GM04504 (cell line): Measurements from ENCODE around the gene BANF2.
"Not testable (repeated sequence)": the region's sequence is repeated elsewhere in the genome, so short reads cannot be mapped to it uniquely, and the experiment has no call there.

ENCODE experiments used
- DNase-seq: peaks from one replicate; pipeline ENCODE4 v3.0.0-alpha.2; 2012; ENCODE audit warnings: low read depth

The BANF2 gene

GRCh38 chr20:17683218-17684076, 16.3 kb upstream of the BANF2 start:
- DNase-seq = no peak

GRCh38 chr20:17684077-17684888, 15.5 kb upstream of the BANF2 start:
- DNase-seq = no peak

DNA sequence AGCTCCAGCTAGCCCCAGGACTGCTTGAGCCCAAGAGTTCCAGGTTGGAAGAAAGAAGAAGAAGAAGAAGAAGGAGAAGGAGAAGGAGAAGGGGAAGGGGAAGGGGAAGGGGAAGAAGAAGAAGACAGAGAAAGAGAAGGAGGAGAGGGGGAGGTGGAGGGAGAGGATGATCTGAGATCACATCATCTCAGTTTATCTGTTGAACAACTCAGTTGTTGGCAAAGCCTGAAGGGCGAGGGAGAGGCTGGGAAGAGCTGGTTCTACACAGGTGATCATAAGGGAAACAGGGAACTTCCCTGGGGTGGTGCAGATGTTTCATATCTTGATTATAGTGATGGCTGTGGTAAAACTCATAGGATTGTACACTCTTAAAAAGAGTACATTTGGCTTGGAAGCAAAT, 14.6 kb upstream of the BANF2 start:
- no peak for DNase-seq

- DNase-seq = no peak
Observed at GRCh38 chr20:17687800-17688199, 12.0 kb upstream of the BANF2 start.

DNA sequence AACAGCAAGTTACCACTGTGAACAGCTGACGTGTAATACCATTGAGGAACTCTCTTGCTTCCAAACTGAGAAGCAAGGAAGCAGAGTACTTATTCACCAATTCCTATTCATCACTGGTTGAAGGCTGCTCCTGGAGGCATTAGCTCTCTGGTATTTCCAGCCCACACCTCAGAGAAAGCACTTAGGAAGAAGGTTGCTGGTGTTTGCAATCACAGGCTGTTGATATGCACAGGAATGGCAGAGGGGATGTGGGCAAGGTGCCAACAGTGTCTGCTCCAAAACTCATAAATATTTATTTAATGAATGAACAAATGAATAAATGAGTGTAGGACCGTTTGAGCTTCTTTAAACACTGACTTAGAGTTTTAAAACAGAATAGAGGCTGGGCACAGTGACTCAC, 10.8 kb upstream of the BANF2 start:
- no peak for DNase-seq

DNA sequence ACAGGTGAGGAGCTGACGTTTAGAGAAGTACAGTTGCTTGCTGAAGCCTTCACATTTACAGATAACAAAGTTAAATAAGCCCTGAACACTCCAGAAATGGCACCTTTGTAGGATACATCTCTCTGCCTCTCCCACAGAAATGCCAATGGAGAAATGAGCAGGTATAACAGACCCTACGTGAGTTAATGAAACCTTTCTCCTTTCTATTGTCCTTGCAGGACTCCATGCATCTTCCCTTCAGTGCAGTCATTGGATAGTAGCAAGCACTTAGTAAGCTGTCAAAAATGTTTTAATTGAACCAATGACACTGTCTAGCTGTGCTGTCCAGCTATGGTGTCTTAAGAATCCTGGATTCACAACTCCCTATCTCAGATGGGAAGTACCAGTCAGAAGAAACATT, 9.6 kb upstream of the BANF2 start:
- DNase-seq = no peak

DNA sequence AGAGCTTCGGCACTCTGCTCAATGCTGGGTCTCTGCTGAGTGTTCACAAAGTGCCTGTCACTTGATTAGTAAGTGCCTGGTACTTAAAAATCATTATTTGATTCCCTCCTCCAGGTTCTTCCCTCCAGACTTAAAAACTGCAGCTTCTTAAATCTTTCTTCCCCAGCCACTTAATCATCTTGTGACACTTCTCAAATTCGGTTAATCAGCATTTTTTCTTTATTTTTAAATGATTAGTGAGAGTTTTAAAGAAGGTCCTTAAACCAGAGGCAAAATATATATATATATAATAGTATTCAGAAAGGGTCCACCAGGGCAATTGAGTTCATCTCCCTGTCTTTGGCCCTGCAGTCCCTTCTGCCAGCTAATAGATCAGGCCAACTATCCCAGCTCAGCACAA, 8.0 kb upstream of the BANF2 start:
- DNase-seq = no peak

DNA sequence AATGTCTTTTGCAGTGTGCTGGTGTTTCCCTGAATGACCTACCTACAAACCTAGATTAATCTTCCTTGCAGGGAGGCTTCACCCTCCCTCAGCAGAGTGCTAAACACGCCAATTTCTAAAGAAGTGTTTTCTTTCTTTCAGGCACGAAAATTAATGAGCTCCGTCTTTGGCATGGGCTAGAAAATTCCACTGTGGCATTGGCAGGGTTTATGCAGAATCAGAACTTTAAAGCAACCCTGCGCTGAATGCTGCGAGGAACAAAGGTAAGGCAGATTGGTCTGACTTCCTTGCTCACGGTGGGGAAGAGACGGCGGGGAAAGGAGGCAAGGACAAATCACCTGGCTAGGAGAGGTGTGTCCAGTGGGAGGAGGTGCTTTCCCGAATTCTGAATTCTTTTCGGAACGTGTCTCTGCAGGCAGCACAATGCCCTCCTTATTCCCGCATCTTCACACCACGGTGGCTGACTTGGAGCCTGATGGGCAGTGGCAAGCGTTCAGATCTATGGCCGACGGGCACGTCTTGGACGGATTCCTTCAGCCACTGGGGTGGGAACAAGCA, 6.2 kb upstream of the BANF2 start:
- no peak for DNase-seq

DNA sequence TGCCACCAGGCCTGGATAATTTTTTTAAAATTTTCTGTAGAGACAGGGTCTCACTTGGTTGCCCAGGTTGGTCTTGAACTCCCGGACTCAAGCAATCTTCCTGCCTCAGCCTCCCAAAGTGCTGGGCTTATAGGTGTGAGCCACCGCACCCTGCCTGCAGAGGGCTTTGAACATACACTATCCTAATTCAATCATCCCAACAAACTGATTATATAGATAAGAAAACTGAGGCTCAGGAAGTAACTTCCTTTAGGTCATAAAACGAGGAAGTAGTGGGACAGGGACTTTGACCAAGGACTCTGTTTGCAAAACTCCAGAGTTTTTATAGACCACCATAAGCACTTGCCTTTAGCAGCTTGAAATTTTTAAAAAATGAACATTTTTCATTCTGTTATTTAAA, 5.0 kb upstream of the BANF2 start:
- no peak for DNase-seq

DNA sequence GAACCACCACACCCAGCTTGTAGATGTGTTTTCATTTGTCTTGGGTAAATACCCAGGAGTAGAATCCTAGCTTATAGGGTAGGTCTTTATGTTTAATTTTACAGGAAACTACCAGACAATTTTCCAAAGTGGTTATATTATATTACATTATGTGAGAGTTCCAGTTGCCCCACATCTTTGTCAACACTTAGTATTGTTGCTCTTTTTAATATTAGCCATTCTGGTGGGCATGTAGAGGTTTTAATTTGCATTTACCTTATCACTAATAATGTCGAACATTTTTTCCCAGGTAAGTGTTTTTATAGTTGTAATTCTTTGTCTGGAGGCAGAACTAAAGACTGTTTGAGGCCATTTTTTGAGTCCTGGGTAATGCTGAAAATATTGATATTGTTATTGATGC, 3.5 kb upstream of the BANF2 start:
- DNase-seq = no peak

GRCh38 chr20:17697171-17697570, 2.6 kb upstream of the BANF2 start:
- no peak for DNase-seq

DNA sequence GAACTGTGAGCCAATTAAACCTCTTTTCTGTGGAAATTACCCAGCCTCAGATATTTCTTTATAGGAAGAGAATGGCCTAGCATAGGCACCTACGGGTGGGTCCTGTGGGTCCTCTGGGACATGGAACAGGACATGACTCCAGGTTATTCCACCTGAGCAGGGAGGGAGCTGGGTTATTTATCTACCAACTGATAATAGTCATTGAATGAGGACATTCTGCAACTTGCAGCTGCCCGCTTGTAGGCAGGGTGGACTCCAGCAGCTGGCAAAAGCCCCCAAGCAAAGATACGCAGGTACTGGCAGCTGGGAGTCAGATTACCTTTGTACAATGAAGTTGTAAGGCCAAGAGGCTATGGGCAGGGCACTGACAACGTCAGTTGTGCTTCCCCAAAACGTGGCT, 1.4 kb upstream of the BANF2 start:
- DNase-seq = no peak

GRCh38 chr20:17700637-17701036, 871 bp downstream of the BANF2 start:
- DNase-seq = no peak

GRCh38 chr20:17701826-17702225, 2.1 kb downstream of the BANF2 start:
- DNase-seq = no peak

DNA sequence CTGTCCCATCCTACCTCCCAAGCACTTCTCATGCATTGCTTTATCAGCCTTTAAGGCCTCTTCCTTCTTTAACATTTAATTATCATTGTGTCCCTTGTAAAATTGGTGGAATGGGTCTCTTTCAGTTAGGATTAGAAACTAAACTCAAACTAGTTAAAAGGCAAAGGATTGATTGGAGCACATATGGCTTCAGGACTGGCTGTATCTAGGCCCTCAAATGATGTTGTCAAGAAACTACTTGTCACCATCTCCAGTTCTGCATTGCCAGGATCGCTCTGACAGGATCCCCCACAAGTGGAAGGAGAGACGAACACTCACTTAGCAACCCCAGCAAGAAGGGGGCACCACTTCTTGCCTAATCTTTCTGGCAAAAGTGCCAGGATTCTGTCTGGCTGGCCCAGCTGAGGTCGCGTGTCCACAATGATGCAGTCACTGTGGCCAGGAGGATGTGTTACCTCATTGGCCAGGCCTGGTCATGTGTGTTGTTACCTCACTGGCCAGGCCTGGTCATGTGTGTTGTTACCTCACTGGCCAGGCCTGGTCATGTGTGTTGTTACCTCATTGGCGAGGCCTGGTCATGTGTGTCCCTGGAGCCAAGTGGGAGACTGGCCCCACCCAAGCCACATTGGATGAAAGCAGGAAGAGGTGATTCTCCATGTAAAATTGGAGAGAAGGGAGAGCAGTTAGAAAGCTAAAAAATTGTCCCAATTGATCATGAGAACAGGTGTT, 5.0 kb downstream of the BANF2 start:
- no peak for DNase-seq

DNA sequence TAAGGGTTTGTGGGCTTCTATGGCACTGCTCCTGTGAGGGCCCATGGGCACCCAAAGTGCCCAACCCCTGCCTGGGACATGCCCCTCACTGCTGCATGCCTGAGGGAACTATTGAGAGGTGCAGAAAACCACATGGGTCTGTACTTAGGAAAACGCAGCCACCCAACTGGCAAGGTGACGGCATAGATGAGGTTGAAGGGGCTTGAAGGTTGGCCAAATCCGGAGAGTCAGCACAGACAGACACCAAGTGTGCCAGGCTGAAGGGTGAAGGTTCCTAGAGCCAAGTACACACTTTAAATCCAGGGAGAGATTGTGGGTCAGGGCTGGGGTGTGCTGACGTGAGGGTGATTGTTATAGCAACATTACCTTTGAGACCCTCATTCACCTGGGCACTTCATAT, 6.2 kb downstream of the BANF2 start:
- no peak for DNase-seq

DNA sequence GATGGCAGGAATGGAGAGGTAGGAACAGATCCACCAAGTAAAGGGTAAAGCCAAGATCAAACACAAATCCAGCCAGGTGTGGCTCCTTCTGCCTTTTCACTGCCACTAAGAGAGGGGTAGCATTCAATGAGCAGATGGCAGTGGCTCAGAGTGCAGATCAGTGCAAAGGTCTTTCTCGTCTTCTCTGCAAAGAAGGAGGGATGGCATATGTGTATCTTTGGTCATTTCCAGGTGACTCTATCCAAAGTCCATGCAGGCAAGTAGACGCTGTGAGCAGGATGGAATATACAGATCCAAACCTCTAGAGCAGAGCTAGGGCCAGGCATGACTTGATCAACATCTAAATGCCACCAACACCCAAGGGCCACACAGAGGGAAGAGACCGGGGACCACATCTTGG, 6.9 kb downstream of the BANF2 start:
- no peak for DNase-seq

DNA sequence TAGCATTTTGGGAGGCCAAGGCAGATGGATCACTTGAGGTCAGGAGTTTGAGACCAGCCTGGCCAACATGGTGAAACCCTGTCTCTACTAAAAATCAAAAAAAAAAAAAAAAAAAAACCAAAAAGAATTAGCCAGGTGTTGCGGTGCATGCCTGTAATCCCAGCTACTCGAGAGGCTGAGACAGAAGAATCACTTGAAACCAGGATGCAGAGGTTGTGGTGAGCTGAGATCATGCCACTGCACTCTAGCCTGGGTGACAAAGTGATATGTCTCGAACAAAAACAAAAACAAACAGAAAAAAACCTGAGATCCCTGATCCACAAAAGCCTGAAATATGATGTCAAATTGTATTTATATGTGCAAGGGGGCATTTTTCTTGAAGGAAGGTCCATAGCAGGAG, 8.2 kb downstream of the BANF2 start:
- DNase-seq = not testable (repeated sequence)

DNA sequence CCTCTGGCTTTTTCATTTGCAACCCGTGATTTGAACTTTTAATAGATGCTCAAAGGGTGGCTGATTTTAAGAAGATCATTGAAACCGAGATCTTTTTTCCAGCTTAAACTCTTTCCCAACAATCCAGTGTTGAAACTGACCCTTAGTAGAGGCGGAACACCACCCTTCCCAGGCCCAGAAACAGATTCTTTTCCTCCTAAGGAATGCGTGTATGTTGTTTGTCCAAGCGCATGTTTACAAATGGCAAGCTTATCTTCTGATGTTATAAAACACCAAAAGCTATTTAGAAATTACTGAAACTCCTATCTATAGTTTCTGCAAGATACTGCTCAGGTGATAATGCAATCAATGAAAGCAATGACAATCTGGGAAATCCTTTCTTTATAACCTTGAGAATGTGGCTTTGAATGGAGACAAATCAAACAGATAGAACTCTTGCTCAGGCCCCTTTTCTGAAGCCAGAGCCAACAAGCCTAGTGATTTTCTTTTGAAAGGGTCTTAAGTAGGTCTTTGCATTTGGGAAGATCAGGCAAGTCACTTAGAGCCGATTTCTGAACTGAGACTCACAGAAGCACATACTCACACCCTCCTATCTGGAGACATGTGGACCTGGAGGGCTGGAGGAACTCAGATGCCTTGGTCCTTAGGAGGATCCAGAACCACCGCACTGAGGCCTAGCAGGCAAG, 9.1 kb downstream of the BANF2 start:
- DNase-seq = no peak

- no peak for DNase-seq
Observed at GRCh38 chr20:17709361-17710293, 9.9 kb downstream of the BANF2 start.
